K562 (cell line): ENCODE measurements around the gene NOD1. TPM values are rescaled to one million over a fixed set of nuclear protein-coding genes. Genes with fewer than 3 reads are reported as not detected.

Source experiments
- ATAC-seq: fragments of 200-7000 bp; cut with Tn5 transposase; 3 replicates; pipeline ENCODE4 v1.9.1; 2020; ENCODE audit warnings: moderate library complexity
- BruUV-seq: library from RNA; stranded (reverse); fragments of 400-500 nt; replicated peaks from 2 replicates; lab custom pipeline; 2021; lab: Mats Ljungman, UMichigan
- CTCF ChIA-PET: fragments of 300-600 bp; formaldehyde crosslinking; extraction: SDS; loops from one replicate; lab custom pipeline; 2021; ENCODE audit warnings: low intra/inter-chr PET ratio; lab: Yijun Ruan, JAX
- POLR2A ChIA-PET: fragments of 300-600, 350-650 bp; sonication (Branson Sonifier 250); formaldehyde crosslinking; extraction: SDS; loops from one replicate; lab custom pipeline; 2021; ENCODE audit warnings: antibody characterized with exemption, inconsistent platforms; lab: Yijun Ruan, JAX
- DNase-seq, 4 experiments: peaks; one replicate each; pipeline versions ENCODE4 v3.0.0 to v3.0.0-alpha.2; 2011 to 2018; ENCODE audit warnings: low spot score in 3 of 4, mixed read lengths in 3 of 4; ENCODE audit errors: extremely low read depth in 1 of 4
- FAIRE-seq: peaks from 2 replicates; lab custom pipeline; 2011; peaks lifted over from hg19 to GRCh38; lab: Jason Lieb, UNC
- H2AFZ ChIP-seq: 2 replicates; pipeline ENCODE4 v1.6.0; 2011; ENCODE audit warnings: low read depth, low read length, control low read depth, inconsistent platforms
- H3K27ac ChIP-seq: fragments of 200-600 bp; 3 replicates; pipeline ENCODE4 v1.8.0; 2011; ENCODE audit warnings: low read depth, mild to moderate bottlenecking, control low read depth, inconsistent platforms, low read length, moderate library complexity, mixed read lengths; ENCODE audit errors: extremely low read depth
- H3K27me3 ChIP-seq, 2 experiments: fragments of 300-600 bp in 1 of 2; 2 replicates in 1 of 2; 3 replicates in 1 of 2; pipeline versions ENCODE4 v1.6.0 to v1.8.0; 2011; ENCODE audit warnings: inconsistent platforms in 2 of 2, low read length in 2 of 2, mild to moderate bottlenecking in 1 of 2, mixed read lengths in 1 of 2, moderate library complexity in 1 of 2; ENCODE audit not compliant: control insufficient read depth in 2 of 2, insufficient read depth in 2 of 2
- H3K36me3 ChIP-seq: fragments of 300-600 bp; 3 replicates; pipeline ENCODE4 v1.8.0; 2011; ENCODE audit warnings: mild to moderate bottlenecking, low read length, inconsistent platforms; ENCODE audit not compliant: control insufficient read depth, insufficient read depth
- H3K4me1 ChIP-seq, 2 experiments: fragments of 200-600 bp in 1 of 2; replicated peaks in 1 of 2; 2 replicates in 1 of 2; 3 replicates in 1 of 2; pipeline versions ENCODE4 v1.5.1 to v1.8.0; 2011; ENCODE audit warnings: inconsistent platforms in 2 of 2, low read length in 2 of 2, mild to moderate bottlenecking in 1 of 2, mixed read lengths in 1 of 2, moderate library complexity in 1 of 2; ENCODE audit not compliant: control insufficient read depth in 2 of 2, insufficient read depth in 2 of 2
- H3K4me2 ChIP-seq: 2 replicates; pipeline ENCODE4 v1.6.1; 2011; ENCODE audit warnings: low read length, control low read depth, inconsistent platforms, mixed read lengths; ENCODE audit not compliant: insufficient read depth
- H3K4me3 ChIP-seq: fragments of 200-600 bp; sonication (generic), shearing (Covaris generic); 2 replicates; pipeline ENCODE4 v1.5.1; 2016; ENCODE audit warnings: control low read depth, inconsistent platforms
- H3K79me2 ChIP-seq: fragments of 200-600 bp; 3 replicates; pipeline ENCODE4 v1.8.0; 2011; ENCODE audit warnings: low read length, inconsistent platforms; ENCODE audit not compliant: control insufficient read depth, insufficient read depth
- H3K9ac ChIP-seq, 2 experiments: 2 replicates each; pipeline versions ENCODE4 v1.6.0 to v1.6.1; 2011; ENCODE audit warnings: low read depth in 2 of 2, low read length in 2 of 2, control low read depth in 1 of 2, inconsistent platforms in 1 of 2, mild to moderate bottlenecking in 1 of 2, mixed read lengths in 1 of 2; ENCODE audit not compliant: insufficient read depth in 1 of 2
- H3K9me1 ChIP-seq: one replicate; pipeline ENCODE4 v1.6.0; 2011; ENCODE audit warnings: inconsistent platforms, mild to moderate bottlenecking, low read length, moderate library complexity; ENCODE audit not compliant: control insufficient read depth, insufficient read depth
- H3K9me3 ChIP-seq: replicated peaks from 2 replicates; pipeline ENCODE4 v1.5.1; 2011; ENCODE audit warnings: low read depth, low read length, inconsistent platforms; ENCODE audit not compliant: control insufficient read depth, insufficient read depth
- H4K20me1 ChIP-seq: replicated peaks from 2 replicates; pipeline ENCODE4 v1.6.1; 2011; ENCODE audit warnings: low read length, inconsistent platforms, mixed read lengths; ENCODE audit not compliant: control insufficient read depth, insufficient read depth
- DDX20 ChIP-seq: fragments of 450-650 bp; IDR thresholded peaks from 2 replicates; pipeline ENCODE4 v1.6.1; 2016; ENCODE audit warnings: missing genetic modification characterization, low read depth, mild to moderate bottlenecking, missing compliant biosample characterization, moderate library complexity
- E2F3 ChIP-seq: fragments of 250-450 bp; sonication (Bioruptor Pico); IDR thresholded peaks from 2 replicates; pipeline ENCODE4 v1.4.0; 2020; ENCODE audit warnings: mild to moderate bottlenecking
- MAZ ChIP-seq, 2 experiments: fragments of 450-650 bp in 1 of 2; sonication (generic) in 1 of 2; formaldehyde crosslinking; IDR thresholded peaks in 1 of 2; conservative IDR thresholded peaks in 1 of 2; 2 replicates each; pipeline versions ENCODE4 v1.4.0 to v1.5.0; 2020; ENCODE audit warnings: mild to moderate bottlenecking in 1 of 2, missing genetic modification reagents in 1 of 2
- RAD21 ChIP-seq, 2 experiments: fragments of 250-450 bp in 1 of 2; fragments of 450-650 bp in 1 of 2; sonication (Bioruptor Pico) in 1 of 2; formaldehyde crosslinking in 1 of 2; IDR thresholded peaks in 1 of 2; conservative IDR thresholded peaks in 1 of 2; 2 replicates each; pipeline versions ENCODE4 v1.4.0 to v1.8.0; 2020 to 2022; ENCODE audit warnings: mild to moderate bottlenecking in 2 of 2, moderate library complexity in 1 of 2
- WGBS: fragments of 100-300 bp; shearing (Covaris generic); methylation state at CpG from one replicate; pipeline ENCODE4 v1.1.6; 2016; ENCODE audit warnings: low coverage, mixed read lengths; ENCODE audit not compliant: insufficient coverage; ENCODE audit errors: missing lambda C conversion rate; 5-methylcytosine and 5-hydroxymethylcytosine counted together
- in situ Hi-C: fragments of 300-500 bp; cut with MboI; formaldehyde crosslinking; loops from 4 replicates; pipeline ENCODE4 v1.15.0; 2018; ENCODE audit warnings: inconsistent platforms, mixed read lengths
- intact Hi-C: fragments of 100-400 bp; cut with micrococcal nuclease; formaldehyde crosslinking; loops from 2 replicates; pipeline ENCODE4 v1.14.2; 2022
- polyA plus RNA-seq, 8 experiments: library from polyadenylated mRNA; depleted of rRNA in 4 of 8; stranded (reverse) in 5 of 8; unstranded in 3 of 8; fragments of >200 nt; fragmentation: Nextera tagmentation in 2 of 8; fragmentation: Illumina TruSeq in 1 of 8; extraction: Ambion mirVana in 2 of 8; extraction: Trizol in 1 of 8; gene quantifications; 2 replicates each; pipeline versions ENCODE4 v1.2.1 to v1.2.3, GENCODE V29; 2011 to 2014; ENCODE audit warnings: inconsistent platforms in 1 of 8, missing spikeins in 1 of 8
- total RNA-seq, 7 experiments: library from RNA; depleted of rRNA in 6 of 7; stranded (reverse); fragments of >200 nt in 6 of 7; fragmentation: Illumina TruSeq in 2 of 7; extraction: Trizol in 2 of 7; gene quantifications; 2 replicates each; pipeline versions ENCODE4 v1.2.1 to v1.2.3, GENCODE V29; 2011 to 2021; ENCODE audit warnings: low replicate concordance in 1 of 7
- TF ChIP-seq, protein P1 (sequence below): fragments of 450-650 bp; IDR thresholded peaks from 2 replicates; pipeline ENCODE4 v1.6.1; 2016; ENCODE audit warnings: mild to moderate bottlenecking
- TF ChIP-seq, protein P2 (sequence below): fragments of 200-800 bp; sonication (Bioruptor generic); IDR thresholded peaks from 2 replicates; pipeline ENCODE4 v1.6.1; 2017; ENCODE audit warnings: missing genetic modification characterization, missing compliant biosample characterization

NOD1 gene
- total and polyA plus RNA-seq, 9 of the 15 experiments (the other 6 are each of a cell fraction or from before 2014, with no cell fraction given) = 0.34 to 7.1 (median 4.7) TPM

DNA sequence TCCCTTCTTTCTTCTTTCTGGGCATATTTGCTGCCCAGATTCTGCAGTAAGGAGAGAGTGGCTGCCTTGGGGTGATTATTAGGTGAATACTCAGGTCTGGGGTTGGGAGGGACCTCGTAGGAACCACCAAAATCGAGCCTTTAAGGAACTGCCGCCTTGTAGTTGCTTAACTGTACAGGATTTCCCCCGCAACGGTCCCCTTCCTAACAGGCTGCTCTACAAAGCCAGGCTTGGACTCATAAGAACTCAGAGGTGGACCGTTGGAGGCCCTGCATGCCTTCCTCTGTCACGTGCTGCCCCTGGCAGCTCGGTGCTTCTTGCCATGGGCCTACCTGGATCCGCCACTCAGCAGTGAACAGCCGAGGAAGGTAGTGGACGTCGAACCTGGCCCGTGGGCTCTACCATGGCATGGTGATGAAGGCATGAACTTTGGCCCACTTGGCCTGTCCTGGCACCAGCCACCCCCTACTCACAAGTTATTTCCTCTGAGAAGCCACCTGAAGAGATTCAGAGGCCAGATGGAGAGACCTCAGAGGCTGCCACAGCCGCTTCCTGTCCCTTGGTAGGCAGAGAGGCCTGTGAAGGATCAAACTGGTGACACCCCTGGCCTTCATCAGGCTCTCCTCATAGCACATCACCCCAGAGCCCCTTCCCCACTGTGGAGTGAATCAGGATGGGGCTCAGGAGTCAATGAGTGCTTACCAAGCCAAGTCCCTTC, 54.6 kb downstream of the NOD1 start (continued):
- TF ChIP-seq MAZ (CRISPR knock-in tag; conservative IDR thresholded peaks at IDR 0.05 in 1 of 2, IDR thresholded peaks at IDR 0.05 in 1 of 2) (no peak), DDX20 (tag) (no peak), E2F3 (CRISPR knock-in tag) (no peak)
- TF ChIP-seq, protein P1, sequence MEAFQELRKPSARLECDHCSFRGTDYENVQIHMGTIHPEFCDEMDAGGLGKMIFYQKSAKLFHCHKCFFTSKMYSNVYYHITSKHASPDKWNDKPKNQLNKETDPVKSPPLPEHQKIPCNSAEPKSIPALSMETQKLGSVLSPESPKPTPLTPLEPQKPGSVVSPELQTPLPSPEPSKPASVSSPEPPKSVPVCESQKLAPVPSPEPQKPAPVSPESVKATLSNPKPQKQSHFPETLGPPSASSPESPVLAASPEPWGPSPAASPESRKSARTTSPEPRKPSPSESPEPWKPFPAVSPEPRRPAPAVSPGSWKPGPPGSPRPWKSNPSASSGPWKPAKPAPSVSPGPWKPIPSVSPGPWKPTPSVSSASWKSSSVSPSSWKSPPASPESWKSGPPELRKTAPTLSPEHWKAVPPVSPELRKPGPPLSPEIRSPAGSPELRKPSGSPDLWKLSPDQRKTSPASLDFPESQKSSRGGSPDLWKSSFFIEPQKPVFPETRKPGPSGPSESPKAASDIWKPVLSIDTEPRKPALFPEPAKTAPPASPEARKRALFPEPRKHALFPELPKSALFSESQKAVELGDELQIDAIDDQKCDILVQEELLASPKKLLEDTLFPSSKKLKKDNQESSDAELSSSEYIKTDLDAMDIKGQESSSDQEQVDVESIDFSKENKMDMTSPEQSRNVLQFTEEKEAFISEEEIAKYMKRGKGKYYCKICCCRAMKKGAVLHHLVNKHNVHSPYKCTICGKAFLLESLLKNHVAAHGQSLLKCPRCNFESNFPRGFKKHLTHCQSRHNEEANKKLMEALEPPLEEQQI = no peak

DNA sequence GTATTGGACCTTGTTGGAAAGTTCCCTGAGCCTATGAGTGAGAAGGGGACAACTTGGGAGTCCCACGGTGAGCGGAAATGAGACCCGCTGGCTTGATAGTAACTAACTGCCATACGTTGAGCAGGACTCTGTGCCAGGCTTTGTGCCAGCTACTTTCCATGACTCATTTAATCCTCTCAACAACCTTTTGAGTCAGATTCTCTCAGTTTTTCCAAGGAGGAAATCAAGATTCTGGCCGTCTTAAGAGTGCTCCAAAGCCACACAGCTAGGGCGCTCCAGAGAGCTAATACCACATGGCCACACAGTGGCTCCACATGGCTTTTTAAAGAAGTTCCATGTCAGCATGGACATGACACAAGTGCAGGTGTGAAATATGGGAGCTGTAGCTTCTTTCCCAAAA, 55.7 kb downstream of the NOD1 start:
- 83% methylated on average over 6 of the region's 6 CpGs for WGBS
- no peak for FAIRE-seq
- ATAC-seq = peak; percentile 43; the same call in 2 of the 3 replicates
- TF ChIP-seq RAD21 (CRISPR knock-in tag; conservative IDR thresholded peaks at IDR 0.05 in 1 of 2, IDR thresholded peaks at IDR 0.05 in 1 of 2) = peak in 1 of 2 experiments; percentile 23; a peak in 2 of 4 replicates
- TF ChIP-seq, protein P2, sequence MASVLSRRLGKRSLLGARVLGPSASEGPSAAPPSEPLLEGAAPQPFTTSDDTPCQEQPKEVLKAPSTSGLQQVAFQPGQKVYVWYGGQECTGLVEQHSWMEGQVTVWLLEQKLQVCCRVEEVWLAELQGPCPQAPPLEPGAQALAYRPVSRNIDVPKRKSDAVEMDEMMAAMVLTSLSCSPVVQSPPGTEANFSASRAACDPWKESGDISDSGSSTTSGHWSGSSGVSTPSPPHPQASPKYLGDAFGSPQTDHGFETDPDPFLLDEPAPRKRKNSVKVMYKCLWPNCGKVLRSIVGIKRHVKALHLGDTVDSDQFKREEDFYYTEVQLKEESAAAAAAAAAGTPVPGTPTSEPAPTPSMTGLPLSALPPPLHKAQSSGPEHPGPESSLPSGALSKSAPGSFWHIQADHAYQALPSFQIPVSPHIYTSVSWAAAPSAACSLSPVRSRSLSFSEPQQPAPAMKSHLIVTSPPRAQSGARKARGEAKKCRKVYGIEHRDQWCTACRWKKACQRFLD (CRISPR knock-in tag) = 0 out of 2 replicates have a peak, but pooled peaks have one; percentile 34

More for the DNA sequence above, 55.7 kb downstream of the NOD1 start:
- Histone ChIP-seq H3K79me2 (no peaks in the 10 kb centered on the region), H3K36me3 (no peaks in the 10 kb centered on the region), H3K27ac (peak overlapping the region; percentile 41; the same call in 1 of the 3 replicates), H3K27me3 (no peaks in the 10 kb centered on the region), H3K9ac (no peak overlapping the region), H3K9me1 (no peaks in the 10 kb centered on the region), H4K20me1 (no peaks in the 10 kb centered on the region; the same call in 1 of the 2 replicates), H3K4me3 (no peak overlapping the region), H3K4me2 (no peak overlapping the region), H2AFZ (no peak overlapping the region), H3K4me1 (peaks cover 0 to 24% of the 10 kb centered on the region in 2 experiments; a peak in 3 of 5 replicates), H3K9me3 (no peaks in the 10 kb centered on the region; the same call in 1 of the 2 replicates)
- POLR2A ChIA-PET = interaction anchor here (1.1 to 1.2 kb wide), 2 partner anchors 15 to 23 kb away, joined by 4 to 5 read pairs; no protein-coding TSS in a partner anchor
- no TSS peak for BruUV-seq
- CTCF ChIA-PET = no interaction called here
- in situ Hi-C loops (no loop called here), intact Hi-C loops (no loop called here)
- no peak for DNase-seq
